Measurements from ENCODE around the gene SPATC1L. TPM values are rescaled to one million over a fixed set of nuclear protein-coding genes. Genes with fewer than 3 reads are reported as not detected.
"Not testable (repeated sequence)": the region's sequence is repeated elsewhere in the genome, so short reads cannot be mapped to it uniquely, and the experiment has no call there.

SPATC1L gene
- total RNA-seq, 2 donors from 2014 or later: 6.2 to 6.9 TPM

DNA sequence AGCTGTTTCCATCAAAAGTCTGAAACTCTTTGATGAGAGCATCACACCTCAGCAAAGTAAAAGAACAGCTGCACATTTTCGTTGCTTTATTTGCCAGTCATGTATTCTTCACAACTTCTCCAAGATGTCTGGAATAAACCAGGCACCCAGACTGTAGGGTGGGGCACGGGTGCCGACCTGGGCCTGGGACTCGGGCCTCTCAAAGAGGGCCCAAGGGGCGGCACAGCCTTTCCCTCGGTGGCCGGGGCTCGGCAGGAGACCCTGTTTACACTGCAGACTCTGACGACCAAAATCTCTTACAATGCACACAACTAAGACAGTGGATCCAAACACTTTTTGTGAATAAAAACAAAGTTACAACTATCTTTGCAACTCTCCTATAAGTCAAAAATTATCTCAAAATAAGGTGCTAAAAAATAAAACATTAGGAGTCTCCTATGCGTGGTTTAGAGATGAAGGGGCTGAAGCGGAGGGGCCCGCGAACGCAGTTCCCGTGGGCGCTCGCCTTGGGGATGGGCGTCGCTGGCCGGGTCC lies 43.6 kb upstream of the SPATC1L start:
- intact Hi-C loops (cut with DNase I): loop anchor here (10.0 kb wide), 1 partner anchor 97 kb away; the partner anchor contains the start of genes C21orf58 and PCNT
- no peaks in the 10 kb centered on the region for H3K36me3 ChIP-seq
- TF ChIP-seq, protein P1, sequence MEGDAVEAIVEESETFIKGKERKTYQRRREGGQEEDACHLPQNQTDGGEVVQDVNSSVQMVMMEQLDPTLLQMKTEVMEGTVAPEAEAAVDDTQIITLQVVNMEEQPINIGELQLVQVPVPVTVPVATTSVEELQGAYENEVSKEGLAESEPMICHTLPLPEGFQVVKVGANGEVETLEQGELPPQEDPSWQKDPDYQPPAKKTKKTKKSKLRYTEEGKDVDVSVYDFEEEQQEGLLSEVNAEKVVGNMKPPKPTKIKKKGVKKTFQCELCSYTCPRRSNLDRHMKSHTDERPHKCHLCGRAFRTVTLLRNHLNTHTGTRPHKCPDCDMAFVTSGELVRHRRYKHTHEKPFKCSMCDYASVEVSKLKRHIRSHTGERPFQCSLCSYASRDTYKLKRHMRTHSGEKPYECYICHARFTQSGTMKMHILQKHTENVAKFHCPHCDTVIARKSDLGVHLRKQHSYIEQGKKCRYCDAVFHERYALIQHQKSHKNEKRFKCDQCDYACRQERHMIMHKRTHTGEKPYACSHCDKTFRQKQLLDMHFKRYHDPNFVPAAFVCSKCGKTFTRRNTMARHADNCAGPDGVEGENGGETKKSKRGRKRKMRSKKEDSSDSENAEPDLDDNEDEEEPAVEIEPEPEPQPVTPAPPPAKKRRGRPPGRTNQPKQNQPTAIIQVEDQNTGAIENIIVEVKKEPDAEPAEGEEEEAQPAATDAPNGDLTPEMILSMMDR (IDR thresholded peaks at IDR 0.05): no peak
- peaks cover 3% of the 10 kb centered on the region for H3K4me1 ChIP-seq
- H3K4me3 ChIP-seq: peak overlapping the region; percentile 96
- H3K9me3 ChIP-seq: no peaks in the 10 kb centered on the region
- H3K27ac ChIP-seq: peak overlapping the region; percentile 73
- H3K9ac ChIP-seq (ENCODE audit: low read depth in 2 of 2, low read length in 2 of 2): peak overlapping the region; percentile 73 to 91
- no peak for DNase-seq
- no peaks in the 10 kb centered on the region for H3K27me3 ChIP-seq

DNA sequence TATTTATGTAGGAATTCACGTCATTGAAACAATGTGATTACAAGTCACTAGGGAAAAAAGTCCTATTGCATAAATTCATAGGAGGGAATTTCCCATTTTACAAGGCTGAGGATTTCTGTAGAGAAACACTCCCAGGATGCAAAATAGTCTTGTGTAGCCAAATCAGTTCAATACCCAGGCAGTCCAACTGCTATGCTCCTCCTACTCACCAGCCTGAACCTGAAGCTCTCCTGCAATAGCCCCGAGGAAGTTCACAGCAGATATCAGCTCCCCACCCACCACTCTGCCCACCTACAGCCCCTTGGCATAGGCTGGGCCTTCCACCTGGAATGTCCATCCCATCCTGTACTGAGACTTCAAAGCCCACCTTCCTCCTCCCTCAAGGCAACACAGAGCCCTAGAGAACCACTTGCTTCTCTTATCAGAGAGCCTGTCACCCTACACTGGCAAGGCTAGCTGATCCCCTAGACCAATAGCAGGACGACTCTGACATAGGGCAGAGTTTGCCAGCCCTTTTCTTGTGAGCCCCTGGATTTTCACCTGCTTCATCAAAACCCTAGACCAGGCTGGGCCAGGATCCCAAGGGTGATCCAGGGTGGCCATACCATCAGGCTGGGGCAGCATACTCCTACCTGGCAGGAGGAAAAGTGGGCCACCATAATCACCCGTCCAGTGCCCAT lies 42.8 kb upstream of the SPATC1L start:
- Histone ChIP-seq H3K9ac (ENCODE audit: low read depth in 2 of 2, low read length in 2 of 2) (no peak overlapping the region), H3K36me3 (no peaks in the 10 kb centered on the region), H3K9me3 (no peaks in the 10 kb centered on the region), H3K4me3 (peak overlapping the region; percentile 96), H3K27ac (peak overlapping the region; percentile 73), H3K4me1 (peaks cover 3% of the 10 kb centered on the region), H3K27me3 (no peaks in the 10 kb centered on the region)
- no peak for DNase-seq
- TF ChIP-seq, protein P1 (IDR thresholded peaks at IDR 0.05): no peak
- intact Hi-C loops (cut with DNase I): loop anchor here (10.0 kb wide), 1 partner anchor 98 kb away; the partner anchor contains the start of genes C21orf58 and PCNT

DNA sequence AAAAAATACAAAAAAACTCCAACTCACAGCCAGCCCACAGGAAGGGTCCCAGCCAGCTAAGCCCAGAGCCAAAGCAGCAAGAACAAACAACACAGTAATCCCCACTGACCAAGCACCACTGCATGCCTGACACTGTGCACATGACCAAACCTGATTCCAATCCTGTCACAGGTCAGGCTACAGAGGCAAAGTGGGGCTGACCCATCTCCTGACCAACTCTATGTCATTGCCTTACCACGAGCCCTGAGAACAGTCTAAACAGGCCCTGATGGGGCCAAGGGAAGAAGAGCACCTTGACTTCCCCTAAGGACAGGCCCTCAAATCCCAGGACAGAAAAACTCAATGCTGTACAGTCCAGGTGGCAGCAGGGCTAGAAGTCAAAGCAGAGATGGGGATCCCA lies 41.9 kb upstream of the SPATC1L start:
- no peak overlapping the region for H3K9ac ChIP-seq (ENCODE audit: low read depth in 2 of 2, low read length in 2 of 2)
- intact Hi-C loops (cut with DNase I): loop anchor here (10.0 kb wide), 1 partner anchor 99 kb away; the partner anchor contains the start of genes C21orf58 and PCNT
- H3K27ac ChIP-seq: no peak overlapping the region
- no peaks in the 10 kb centered on the region for H3K27me3 ChIP-seq
- no peak for DNase-seq
- H3K9me3 ChIP-seq: no peaks in the 10 kb centered on the region
- H3K4me1 ChIP-seq: peaks cover 3% of the 10 kb centered on the region
- no peak overlapping the region for H3K4me3 ChIP-seq
- H3K36me3 ChIP-seq: no peaks in the 10 kb centered on the region
- TF ChIP-seq, protein P1 (IDR thresholded peaks at IDR 0.05): no peak

DNA sequence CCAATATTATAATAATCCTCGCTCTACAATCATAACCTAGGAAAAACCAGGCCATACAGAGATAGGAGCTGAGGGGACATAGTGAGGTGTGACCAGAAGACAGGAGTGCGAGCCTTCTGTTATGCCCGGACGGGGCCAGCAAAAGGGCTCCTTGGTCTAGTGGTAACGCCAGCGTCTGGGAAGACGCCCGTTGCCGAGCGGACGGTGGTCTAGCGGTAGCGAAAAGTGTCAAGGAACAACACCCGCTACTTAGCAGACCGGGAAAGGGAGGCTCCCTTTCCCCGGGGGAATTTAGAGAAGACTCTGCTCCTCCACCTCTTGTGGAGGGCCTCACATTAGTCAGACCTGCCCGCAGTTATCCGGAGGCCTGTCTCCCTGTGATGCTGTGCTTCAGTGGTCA lies 39.4 kb upstream of the SPATC1L start:
- H3K9me3 ChIP-seq; H3K4me1 ChIP-seq; H3K4me3 ChIP-seq; H3K27ac ChIP-seq; H3K27me3 ChIP-seq; DNase-seq; H3K9ac ChIP-seq (ENCODE audit: low read depth in 2 of 2, low read length in 2 of 2); H3K36me3 ChIP-seq: not testable (repeated sequence)
- intact Hi-C loops (cut with DNase I): loop anchor here (10.0 kb wide), 1 partner anchor 101 kb away; the partner anchor contains the start of genes C21orf58 and PCNT

DNA sequence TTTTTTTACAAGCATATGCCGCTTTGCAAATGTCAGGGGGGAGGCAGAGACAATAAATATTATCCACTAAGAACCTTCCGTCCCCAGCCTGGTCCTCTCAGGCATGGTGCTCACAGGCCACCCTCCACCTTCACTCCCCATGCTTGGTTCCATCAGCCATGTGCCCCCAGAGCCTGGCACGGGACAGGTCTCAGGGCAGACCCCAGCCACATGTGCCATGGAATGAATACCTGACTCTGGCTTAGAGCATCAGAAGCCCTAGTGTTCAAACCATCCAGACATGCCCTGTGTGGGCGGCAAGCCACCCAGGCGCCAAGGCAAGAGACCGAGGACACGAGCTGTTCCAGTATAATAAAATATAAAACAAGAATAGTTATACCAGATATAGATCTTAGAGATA lies 39.0 kb upstream of the SPATC1L start:
- H3K4me1 ChIP-seq: peaks cover 3% of the 10 kb centered on the region
- no peak for DNase-seq
- intact Hi-C loops (cut with DNase I): loop anchor here (10.0 kb wide), 1 partner anchor 102 kb away; the partner anchor contains the start of genes C21orf58 and PCNT
- no peak overlapping the region for H3K9ac ChIP-seq (ENCODE audit: low read depth in 2 of 2, low read length in 2 of 2)
- TF ChIP-seq, protein P1 (IDR thresholded peaks at IDR 0.05): no peak
- H3K9me3 ChIP-seq: no peaks in the 10 kb centered on the region
- H3K27me3 ChIP-seq: no peaks in the 10 kb centered on the region
- peaks cover 4% of the 10 kb centered on the region for H3K36me3 ChIP-seq
- H3K27ac ChIP-seq: no peak overlapping the region
- H3K4me3 ChIP-seq: no peak overlapping the region
